Hepatocyte (in vitro differentiated cells): ENCODE results near the gene LRRC31.

Source experiments
- CTCF ChIP-seq: fragments of 200-600 bp; sonication (generic); IDR thresholded peaks from 2 replicates; pipeline ENCODE4 v1.5.1; 2016; ENCODE audit warnings: antibody characterized with exemption, mild to moderate bottlenecking; ENCODE audit not compliant: poor library complexity
- EZH2 ChIP-seq: fragments of 200-600 bp; sonication (generic); IDR thresholded peaks from 2 replicates; pipeline ENCODE4 v1.6.1; 2016; ENCODE audit warnings: antibody characterized with exemption, mild to moderate bottlenecking, borderline replicate concordance

- peak; percentile 86 for TF ChIP-seq CTCF
- no peak for TF ChIP-seq EZH2
Observed at GRCh38 chr3:169863458-169863899, 6.3 kb downstream of the LRRC31 start.
